GM18519 (cell line): ENCODE results near the gene SLC22A23.

ENCODE experiments used
- ATAC-seq: cut with Tn5 transposase; IDR thresholded peaks from one replicate; pipeline ENCODE4 v1.9.1; 2021; ENCODE audit warnings: mild to moderate bottlenecking, moderate library complexity; ENCODE audit not compliant: unreplicated experiment, low FRiP score

The SLC22A23 gene

DNA sequence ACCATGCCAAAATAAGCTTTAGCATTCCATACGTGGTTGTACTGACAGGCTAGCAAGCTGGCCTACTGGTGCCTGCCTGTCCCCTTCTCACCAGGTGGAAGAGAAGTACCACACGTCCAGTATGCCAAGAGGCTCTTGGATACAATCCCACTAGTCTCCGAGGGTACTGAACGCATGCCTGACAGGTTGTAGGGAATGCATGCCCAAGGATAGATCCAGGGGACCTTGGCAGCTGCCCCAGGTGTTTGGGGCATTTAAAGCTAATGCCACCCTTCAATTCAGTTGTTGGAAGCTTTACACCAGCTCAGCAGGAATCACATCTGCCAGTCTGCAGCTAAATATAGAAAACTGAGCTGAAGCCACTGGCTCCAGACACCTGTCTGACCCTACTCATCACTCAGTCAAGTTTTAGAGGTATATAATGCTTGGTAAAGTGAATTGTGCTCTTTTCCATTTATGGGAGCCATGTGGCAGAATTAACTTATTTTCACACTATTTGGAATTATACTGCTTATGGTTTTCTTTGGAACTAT, 234.3 kb downstream of the SLC22A23 start:
- ATAC-seq, result no peak

DNA sequence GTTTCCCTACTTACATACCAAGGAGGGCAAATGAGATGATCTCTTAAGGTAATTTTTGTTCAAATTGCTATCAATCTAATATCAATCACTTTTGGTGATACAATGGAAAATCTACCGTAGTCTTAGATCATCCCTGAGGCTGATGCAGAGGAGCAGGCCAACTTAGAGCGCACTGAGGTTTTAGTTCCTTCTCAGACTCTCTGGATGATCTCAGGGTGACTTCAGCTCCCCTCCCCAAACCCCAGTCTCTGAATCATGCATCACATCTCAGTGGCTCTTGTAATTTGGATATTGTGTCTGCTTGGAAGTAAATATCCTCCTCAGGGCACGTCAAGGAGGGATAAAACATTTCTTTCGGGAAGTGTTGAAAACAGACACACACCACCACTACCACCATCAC, 235.3 kb downstream of the SLC22A23 start:
- no peak for ATAC-seq

- no peak for ATAC-seq
Observed at GRCh38 chr6:3220366-3220765, 236.5 kb downstream of the SLC22A23 start.
